Transverse colon (tissue), 4 donors: ENCODE measurements around the gene TEX44.

ENCODE experiments used
- CTCF ChIP-seq, 5 experiments: fragments of 200-600 bp in 3 of 5; fragments of 450-650 bp in 2 of 5; sonication (generic) in 3 of 5; IDR thresholded peaks; 1 replicate in 2 of 5; 2 replicates in 3 of 5; pipeline ENCODE4 v1.5.1; 2016 to 2017; ENCODE audit warnings: antibody characterized with exemption in 5 of 5, inconsistent platforms in 3 of 5, mild to moderate bottlenecking in 2 of 5, moderate library complexity in 1 of 5
- POLR2AphosphoS5 ChIP-seq, 3 donors: sonication (generic); formaldehyde crosslinking; IDR thresholded peaks; one replicate each; pipeline ENCODE4 v1.6.1; 2016; ENCODE audit warnings: antibody characterized with exemption in 3 of 3

- no peak for TF ChIP-seq CTCF (IDR thresholded peaks at IDR 0.05)
- TF ChIP-seq POLR2AphosphoS5 (IDR thresholded peaks at IDR 0.05): no peak
Observed at GRCh38 chr2:231554327-231554726, 38.3 kb upstream of the TEX44 start.
